GM18861 (cell line): Measurements from ENCODE around the gene APBA1.
"Not testable (repeated sequence)": the region's sequence is repeated elsewhere in the genome, so short reads cannot be mapped to it uniquely, and the experiment has no call there.

ENCODE experiments used
- ATAC-seq: cut with Tn5 transposase; IDR thresholded peaks from one replicate; pipeline ENCODE4 v1.9.1; 2021; ENCODE audit not compliant: unreplicated experiment

The APBA1 gene

DNA sequence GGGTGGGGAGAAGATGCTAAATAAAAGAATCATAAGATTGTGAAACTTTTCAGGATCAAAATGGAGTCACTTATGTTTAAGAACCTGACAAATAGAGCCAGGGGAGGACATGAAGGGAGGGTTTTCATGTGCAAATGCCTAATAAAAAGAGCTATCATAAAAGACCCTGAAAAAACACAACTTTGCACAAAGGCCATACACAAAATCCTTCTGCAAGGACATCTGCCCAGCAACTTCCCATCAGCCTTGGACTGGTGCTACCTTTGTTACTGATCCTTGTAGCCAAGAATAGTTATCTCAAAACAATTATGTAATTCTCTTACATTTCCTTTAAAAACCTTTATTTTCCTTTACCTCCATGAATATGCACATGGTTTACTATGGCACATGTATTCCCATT lies 63.0 kb downstream of the APBA1 start:
- ATAC-seq = no peak

- ATAC-seq = no peak
Observed at GRCh38 chr9:69606089-69606488, 66.1 kb downstream of the APBA1 start.

GRCh38 chr9:69605406-69605805 lies 66.8 kb downstream of the APBA1 start:
- ATAC-seq = no peak

GRCh38 chr9:69604568-69605219 lies 67.5 kb downstream of the APBA1 start:
- ATAC-seq = no peak

- no peak for ATAC-seq
Observed at GRCh38 chr9:69603656-69604055, 68.5 kb downstream of the APBA1 start.

DNA sequence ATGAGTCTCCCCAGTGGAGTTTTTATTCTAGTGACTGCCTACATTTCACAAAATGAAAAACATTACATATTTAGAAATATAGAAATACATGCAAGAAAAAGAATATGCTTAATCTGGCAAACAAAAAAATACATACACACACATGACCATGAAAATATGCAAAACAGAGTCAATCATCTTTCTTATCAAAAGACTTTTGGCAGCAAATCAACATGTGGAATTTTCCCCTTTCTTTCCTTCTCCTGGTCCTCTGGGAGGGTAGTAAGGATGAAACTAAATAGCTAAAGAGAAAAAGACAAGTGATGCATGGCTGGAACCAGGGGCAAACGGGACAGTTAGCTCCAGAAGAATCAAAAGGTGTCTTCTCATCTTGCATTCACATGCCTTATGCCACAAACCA lies 69.4 kb downstream of the APBA1 start:
- no peak for ATAC-seq

GRCh38 chr9:69601698-69602097 lies 70.5 kb downstream of the APBA1 start:
- no peak for ATAC-seq

DNA sequence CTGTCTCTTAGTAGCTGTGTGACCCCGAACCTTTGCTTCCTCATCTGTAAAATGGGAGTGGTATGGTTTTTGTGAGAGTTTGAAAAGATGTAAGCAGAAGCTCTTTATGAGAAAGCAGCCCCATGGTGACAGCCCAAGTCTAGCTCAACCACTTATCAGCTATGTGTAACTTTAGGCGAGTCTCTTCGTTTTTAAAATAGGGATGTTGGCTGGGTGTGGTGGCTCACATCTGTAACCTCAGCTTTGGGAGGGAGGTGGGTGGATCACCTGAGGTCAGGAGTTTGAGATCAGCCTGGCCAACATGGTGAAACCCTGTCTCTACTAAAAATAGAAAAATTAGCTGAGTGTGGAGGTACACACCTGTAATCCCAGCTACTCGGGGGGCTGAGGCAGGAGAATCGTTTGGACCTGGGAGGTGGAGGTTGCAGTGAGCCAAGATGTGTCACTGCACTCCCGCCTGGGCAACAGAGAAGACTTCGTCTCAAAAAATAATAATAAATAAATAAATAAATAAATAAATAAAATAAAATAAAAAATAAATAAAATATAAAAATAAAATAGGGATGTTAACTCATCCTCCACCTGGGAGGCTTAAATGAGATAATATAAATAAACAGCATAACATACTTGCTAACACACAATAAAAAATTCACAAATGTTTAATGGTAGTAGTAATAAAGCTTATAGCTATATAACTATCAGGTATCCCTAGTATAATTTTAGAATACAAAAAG lies 71.7 kb downstream of the APBA1 start:
- ATAC-seq = no peak

DNA sequence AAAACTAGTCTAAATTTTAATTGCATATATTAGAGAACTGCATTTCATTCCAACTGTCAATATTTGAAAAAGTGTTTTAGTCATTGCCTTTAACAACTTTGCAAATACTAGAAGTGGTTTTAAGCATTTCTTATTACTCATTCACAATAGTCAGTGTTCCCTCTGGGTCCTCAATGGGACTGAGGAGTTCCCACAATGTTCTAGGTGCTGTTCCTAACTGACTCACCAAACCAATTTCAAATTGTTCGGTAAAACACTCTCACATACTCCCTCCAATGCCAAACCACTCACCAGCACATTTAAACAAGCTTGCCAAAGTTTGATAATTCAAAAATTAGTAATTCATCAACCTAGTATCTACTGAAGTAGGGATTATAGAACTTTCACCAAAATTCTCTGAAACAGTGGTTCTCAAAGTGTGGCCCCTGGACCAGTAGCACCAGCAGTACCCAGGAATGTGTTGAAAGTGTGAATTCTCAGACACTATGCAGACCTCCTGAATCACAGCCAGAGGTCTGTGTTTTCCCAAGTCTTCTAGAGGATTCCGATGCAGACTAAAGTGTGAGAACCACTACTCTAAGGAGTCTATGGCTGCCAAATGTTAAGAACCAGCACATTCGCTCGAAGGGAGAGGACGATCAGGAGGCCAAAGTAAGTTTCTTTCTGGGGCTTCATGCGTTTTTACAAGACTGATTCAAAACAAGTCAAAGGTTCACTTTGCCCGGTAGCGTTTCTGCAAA lies 72.8 kb downstream of the APBA1 start:
- ATAC-seq = no peak

DNA sequence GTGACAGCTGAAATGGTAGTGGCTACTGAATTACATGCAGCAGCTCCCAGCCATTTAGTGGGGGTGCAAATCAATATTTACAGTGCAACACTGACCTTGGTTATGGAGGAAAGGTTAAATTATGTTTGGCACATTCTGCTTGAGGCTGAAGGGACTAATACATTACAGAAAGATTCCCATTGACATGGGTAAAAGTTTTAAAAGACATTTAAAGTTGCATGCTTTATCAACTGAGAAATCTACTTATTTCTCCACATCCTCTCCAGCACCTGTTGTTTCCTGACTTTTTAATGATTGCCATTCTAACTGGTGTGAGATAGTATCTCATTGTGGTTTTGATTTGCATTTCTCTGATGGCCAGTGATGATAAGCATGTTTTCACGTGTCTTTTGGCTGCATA lies 75.3 kb downstream of the APBA1 start:
- not testable (repeated sequence) for ATAC-seq

- ATAC-seq = no peak
Observed at GRCh38 chr9:69594180-69594579, 78.0 kb downstream of the APBA1 start.

DNA sequence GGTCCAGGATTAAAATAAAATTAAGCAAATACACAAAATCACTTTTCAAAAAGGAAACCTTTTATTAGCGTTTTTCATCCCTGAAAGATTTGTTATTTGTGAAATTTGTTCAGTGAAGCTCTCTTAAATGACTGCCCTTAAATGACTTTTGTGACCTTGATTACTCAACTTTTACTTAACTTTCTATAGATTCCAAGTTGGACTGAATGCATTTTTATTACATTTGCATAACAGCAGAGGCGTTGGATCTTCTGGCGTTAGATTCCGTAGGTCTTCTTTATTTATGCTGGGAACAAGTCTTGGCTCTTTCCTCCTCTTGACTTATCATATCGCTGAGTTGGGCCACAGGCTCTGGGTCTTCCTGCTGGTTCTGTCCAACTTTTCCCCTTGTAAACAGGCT lies 78.4 kb downstream of the APBA1 start:
- ATAC-seq = no peak

- no peak for ATAC-seq
Observed at GRCh38 chr9:69593301-69593700, 78.9 kb downstream of the APBA1 start.

GRCh38 chr9:69590266-69590665 lies 81.9 kb downstream of the APBA1 start:
- ATAC-seq = no peak

- ATAC-seq = no peak
Observed at GRCh38 chr9:69589156-69589555, 83.0 kb downstream of the APBA1 start.

DNA sequence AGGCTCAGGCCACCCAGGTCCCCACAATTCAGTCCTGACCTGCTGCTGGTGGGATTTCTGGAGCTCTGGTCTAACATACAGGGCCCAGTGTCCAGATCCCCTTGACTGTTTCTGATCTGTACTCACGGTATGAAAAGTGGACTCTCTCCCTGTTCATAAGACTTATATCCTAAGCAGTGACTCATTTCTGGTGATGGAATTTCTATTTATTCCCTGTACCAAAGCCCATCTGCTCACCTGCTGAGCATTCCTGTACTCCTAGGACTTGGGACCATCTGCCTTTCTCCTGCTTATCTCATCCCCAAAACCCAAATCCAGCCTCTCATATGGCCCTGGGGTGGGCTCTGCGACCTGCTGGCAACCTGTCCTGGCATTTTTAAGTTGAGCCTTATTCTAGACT lies 86.6 kb downstream of the APBA1 start:
- ATAC-seq = no peak

DNA sequence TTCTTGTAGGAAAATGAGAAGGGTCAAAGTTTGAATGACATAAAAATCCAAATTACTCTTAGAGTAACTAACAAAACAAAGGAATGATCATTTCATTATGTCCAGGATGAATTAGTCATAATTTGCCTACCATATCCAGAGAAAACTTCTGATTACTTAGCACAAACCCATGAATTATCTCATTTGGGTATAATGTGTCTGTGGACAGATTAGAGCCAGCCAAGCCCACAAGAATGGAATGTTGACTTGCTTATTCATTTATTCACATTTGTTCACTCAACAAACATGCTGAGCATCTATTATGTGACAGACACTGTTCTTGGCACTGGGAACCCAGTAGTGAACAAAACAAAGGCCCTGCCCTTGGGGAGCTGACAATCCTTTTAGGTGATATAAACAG lies 87.4 kb downstream of the APBA1 start:
- no peak for ATAC-seq

DNA sequence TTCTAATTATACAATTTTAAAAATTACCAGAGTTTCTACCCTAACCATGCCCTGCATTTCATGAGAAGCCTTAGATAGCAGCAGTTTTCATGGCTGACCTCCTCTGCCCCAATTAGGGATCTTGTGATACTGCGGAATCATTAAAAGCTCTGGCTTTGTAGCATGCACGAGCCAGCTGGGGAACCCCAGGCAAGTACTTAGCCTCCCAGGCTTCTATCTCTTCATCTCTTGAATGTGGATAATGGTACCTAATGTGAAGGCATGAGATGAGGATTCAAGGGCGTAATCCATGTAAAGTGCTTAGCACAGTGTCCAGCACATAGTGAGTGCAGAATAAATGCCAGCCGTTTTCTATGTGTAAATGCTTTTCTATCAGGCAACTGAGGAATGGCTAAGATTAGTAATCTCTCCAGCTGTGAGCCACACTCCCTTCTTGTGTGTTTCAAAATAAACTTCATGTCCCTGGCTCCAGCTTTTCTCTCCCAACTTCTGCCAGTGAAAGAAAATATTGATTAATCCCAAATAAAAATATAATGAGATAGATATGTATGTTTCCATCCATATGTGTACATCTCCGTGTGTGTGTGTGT lies 88.4 kb downstream of the APBA1 start:
- ATAC-seq = no peak

GRCh38 chr9:69582544-69583297 lies 89.5 kb downstream of the APBA1 start:
- ATAC-seq = no peak

- no peak for ATAC-seq
Observed at GRCh38 chr9:69582018-69582417, 90.2 kb downstream of the APBA1 start.

GRCh38 chr9:69580582-69581214 lies 91.5 kb downstream of the APBA1 start:
- no peak for ATAC-seq
